Ectodermal cell (in vitro differentiated cells): ENCODE data around the gene SCARF2.
"Not testable (repeated sequence)": the region's sequence is repeated elsewhere in the genome, so short reads cannot be mapped to it uniquely, and the experiment has no call there.

Experiments used
- H3K27ac ChIP-seq: 2 replicates; pipeline ENCODE4 v1.7.0; 2013; ENCODE audit warnings: mild to moderate bottlenecking, low read depth, low read length; ENCODE audit not compliant: insufficient read depth, poor library complexity, severe bottlenecking
- H3K27me3 ChIP-seq: 2 replicates; pipeline ENCODE4 v1.7.0; 2013; ENCODE audit warnings: mild to moderate bottlenecking, low read length; ENCODE audit not compliant: insufficient read depth, control insufficient read depth, poor library complexity, severe bottlenecking
- H3K36me3 ChIP-seq: one replicate; pipeline ENCODE4 v1.7.0; 2013; ENCODE audit warnings: low read length; ENCODE audit not compliant: control insufficient read depth, insufficient read depth
- H3K4me1 ChIP-seq: one replicate; pipeline ENCODE4 v1.7.0; 2013; ENCODE audit warnings: low read length; ENCODE audit not compliant: control insufficient read depth, insufficient read depth
- H3K4me3 ChIP-seq: 2 replicates; pipeline ENCODE4 v1.7.0; 2013; ENCODE audit warnings: low read depth, low read length, control low read depth; ENCODE audit not compliant: insufficient read depth
- H3K9me3 ChIP-seq: 2 replicates; pipeline ENCODE4 v1.7.0; 2013; ENCODE audit warnings: mild to moderate bottlenecking, low read length, moderate library complexity; ENCODE audit not compliant: control insufficient read depth
- WGBS, 2 experiments: methylation state at CpG; one replicate each; pipeline ENCODE4 v1.1.7; 2013; ENCODE audit warnings: missing lambda C conversion rate in 2 of 2; 5-methylcytosine and 5-hydroxymethylcytosine counted together

Gene SCARF2

DNA sequence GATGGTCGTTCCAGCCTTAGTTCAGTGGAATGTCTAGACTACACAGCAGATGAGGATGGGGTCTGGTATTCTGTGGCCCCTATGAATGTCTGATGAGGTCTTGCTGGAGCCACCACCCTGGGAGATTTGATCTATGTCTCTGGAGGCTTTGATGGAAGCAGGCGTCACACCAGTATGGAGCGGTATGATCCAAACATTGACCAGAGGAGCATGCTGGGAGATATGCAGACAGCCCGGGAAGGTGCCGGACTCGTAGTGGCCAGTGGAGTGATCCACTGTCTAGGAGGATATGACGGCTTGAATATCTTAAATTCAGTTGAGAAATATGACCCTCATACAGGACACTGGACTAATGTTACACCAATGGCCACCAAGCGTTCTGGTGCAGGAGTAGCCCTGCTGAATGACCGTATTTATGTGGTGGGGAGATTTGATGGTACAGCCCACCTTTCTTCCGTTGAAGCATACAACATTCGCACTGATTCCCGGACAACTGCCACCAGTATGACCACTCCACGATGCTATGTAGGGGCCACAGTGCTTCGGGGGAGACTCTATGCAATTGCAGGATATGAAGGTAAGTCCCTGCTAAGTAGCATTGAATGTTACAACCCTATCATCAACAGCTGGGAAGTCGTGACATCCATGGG lies 13.6 kb upstream of the SCARF2 start:
- H3K27me3 ChIP-seq, H3K4me3 ChIP-seq, H3K9me3 ChIP-seq, H3K36me3 ChIP-seq, H3K27ac ChIP-seq, H3K4me1 ChIP-seq: not testable (repeated sequence)
- 93 to 95% methylated on average over 15 of the region's 15 CpGs for WGBS, 2 experiments

DNA sequence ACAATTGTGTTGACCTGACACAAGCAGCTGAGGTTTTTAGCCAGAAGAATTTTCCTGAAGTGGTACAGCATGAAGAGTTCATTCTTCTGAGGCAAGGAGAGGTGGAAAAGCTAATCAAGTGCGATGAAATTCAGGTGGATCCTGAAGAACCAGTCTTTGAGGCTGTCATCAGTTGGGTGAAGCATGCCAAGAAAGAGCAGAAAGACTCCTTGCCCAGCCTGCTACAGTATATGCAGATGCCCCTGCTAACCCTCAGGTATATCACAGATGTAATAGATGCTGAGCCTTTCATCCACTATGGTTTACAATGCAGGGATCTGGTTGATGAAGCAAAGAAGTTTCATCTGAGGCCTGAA lies 12.9 kb upstream of the SCARF2 start:
- H3K27ac ChIP-seq = no peak overlapping the region
- no peaks in the 10 kb centered on the region for H3K9me3 ChIP-seq
- WGBS, 2 experiments = 94 to 97% methylated on average over 1 of the region's 1 CpG
- no peak overlapping the region for H3K4me3 ChIP-seq
- no peaks in the 10 kb centered on the region for H3K27me3 ChIP-seq
- no peaks in the 10 kb centered on the region for H3K4me1 ChIP-seq
- no peaks in the 10 kb centered on the region for H3K36me3 ChIP-seq

DNA sequence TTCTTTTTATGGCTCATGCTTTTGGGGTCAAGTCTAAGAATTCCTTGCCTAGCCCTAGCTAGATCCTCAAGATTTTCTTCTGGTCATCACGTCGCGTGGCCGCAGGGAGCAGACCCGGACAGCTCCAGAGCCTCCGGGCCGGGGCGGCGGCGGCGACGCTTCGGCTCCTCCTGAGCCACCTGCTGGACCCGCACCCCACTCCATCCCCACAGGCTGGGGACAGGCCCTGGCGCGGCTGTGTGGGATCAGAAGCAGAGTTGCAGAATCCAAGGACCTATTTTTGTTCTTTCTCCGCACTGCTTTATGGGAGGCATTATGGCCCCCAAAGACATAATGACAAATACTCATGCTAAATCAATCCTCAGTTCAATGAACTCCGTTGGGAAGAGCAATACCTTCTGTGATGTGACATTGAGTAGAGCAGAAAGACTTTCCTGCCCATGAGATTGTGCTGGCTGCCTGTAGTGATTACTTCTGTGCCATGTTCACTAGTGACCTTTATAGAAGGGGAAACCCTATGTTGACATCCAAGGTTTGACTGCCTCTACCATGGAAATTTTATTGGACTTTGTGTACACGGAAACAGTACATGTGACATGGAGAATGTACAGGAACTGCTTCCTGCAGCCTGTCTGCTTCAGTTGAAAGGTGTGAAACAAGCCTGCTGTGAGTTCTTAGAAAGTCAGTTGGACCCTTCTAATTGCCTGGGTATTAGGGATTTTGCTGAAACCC lies 12.4 kb upstream of the SCARF2 start:
- Histone ChIP-seq H3K4me3 (no peak overlapping the region), H3K9me3 (no peaks in the 10 kb centered on the region), H3K27me3 (no peaks in the 10 kb centered on the region), H3K36me3 (no peaks in the 10 kb centered on the region), H3K4me1 (no peaks in the 10 kb centered on the region), H3K27ac (no peak overlapping the region)
- 93 to 94% methylated on average over 19 of the region's 19 CpGs for WGBS, 2 experiments

DNA sequence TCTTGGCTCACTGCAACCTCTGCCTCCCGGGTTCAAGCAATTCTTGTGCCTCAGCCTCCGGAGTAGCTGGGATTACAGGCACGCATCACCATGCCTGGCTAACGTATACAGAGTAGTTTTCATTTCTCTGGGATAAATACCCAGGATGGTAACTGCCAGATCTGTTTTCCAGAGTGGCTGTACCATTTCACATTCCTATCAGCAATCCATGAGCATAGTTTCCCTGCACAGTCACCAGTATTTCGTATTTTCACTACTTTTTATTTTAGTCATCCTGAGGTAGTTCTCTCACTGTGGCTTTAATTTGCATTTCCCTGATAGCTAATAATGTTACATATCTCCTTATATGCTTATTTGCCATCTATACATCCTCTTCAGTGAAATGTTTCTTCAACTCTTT lies 11.0 kb upstream of the SCARF2 start:
- Histone ChIP-seq H3K4me1 (no peaks in the 10 kb centered on the region), H3K36me3 (no peaks in the 10 kb centered on the region), H3K27ac (no peak overlapping the region), H3K9me3 (no peaks in the 10 kb centered on the region), H3K27me3 (no peaks in the 10 kb centered on the region), H3K4me3 (no peak overlapping the region)
- WGBS, 2 experiments = 91 to 96% methylated on average over 5 of the region's 5 CpGs

DNA sequence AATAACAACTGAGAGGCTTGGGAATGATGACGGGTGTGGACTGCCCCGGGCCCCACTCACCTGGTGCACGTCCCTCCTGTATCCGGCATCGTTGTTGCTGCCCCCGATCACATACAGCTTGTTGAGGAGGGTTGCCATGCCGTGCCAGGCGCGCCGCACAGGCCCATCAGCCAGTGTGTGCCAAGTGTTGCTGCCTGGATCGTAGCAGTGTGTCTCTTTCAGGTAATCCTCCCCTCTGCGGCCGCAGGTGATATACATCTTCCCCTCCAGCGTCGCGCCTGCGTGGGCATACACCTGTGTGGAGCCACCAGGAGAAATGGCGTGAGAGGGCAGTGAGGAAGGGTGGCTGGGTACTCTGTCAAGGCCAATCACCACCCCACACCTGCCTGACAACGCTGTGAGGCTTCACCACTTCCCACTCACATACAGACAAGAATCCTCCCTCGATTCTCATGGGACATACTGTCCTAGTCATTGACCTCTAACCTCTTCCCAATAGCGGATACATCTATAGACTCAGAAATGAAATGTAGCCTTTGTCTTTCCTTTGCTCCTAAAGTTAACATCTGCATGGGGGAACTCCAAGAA lies 8.9 kb upstream of the SCARF2 start:
- H3K9me3 ChIP-seq = no peaks in the 10 kb centered on the region
- no peaks in the 10 kb centered on the region for H3K27me3 ChIP-seq
- H3K36me3 ChIP-seq = peaks cover 3% of the 10 kb centered on the region
- 96% methylated on average over 21 of the region's 21 CpGs for WGBS, 2 experiments
- no peak overlapping the region for H3K27ac ChIP-seq
- H3K4me3 ChIP-seq = no peak overlapping the region
- no peaks in the 10 kb centered on the region for H3K4me1 ChIP-seq

DNA sequence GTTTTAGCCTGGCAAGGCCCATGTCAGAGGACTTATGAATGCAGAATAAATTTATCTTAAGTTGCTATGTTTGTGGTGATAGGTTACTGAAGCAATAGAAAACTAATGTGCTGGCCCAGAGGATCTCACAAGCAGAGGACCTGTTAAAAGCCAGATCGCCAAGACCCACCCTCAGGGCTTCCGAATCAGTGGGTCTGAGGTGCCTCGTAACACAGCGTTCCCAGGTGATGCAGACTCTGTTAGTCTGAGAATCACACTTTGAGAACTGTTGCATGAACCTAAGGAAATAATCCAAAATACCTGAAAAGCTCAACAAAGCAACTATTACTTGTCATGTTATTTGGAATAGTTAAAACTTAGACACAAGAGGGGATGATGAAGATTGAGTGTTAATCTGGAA lies 6.7 kb upstream of the SCARF2 start:
- no peak overlapping the region for H3K4me3 ChIP-seq
- no peak overlapping the region for H3K27ac ChIP-seq
- peaks cover 7% of the 10 kb centered on the region for H3K27me3 ChIP-seq
- H3K4me1 ChIP-seq = no peaks in the 10 kb centered on the region
- no peaks in the 10 kb centered on the region for H3K9me3 ChIP-seq
- H3K36me3 ChIP-seq = peaks cover 3% of the 10 kb centered on the region
- WGBS, 2 experiments = 95 to 98% methylated on average over 4 of the region's 4 CpGs

DNA sequence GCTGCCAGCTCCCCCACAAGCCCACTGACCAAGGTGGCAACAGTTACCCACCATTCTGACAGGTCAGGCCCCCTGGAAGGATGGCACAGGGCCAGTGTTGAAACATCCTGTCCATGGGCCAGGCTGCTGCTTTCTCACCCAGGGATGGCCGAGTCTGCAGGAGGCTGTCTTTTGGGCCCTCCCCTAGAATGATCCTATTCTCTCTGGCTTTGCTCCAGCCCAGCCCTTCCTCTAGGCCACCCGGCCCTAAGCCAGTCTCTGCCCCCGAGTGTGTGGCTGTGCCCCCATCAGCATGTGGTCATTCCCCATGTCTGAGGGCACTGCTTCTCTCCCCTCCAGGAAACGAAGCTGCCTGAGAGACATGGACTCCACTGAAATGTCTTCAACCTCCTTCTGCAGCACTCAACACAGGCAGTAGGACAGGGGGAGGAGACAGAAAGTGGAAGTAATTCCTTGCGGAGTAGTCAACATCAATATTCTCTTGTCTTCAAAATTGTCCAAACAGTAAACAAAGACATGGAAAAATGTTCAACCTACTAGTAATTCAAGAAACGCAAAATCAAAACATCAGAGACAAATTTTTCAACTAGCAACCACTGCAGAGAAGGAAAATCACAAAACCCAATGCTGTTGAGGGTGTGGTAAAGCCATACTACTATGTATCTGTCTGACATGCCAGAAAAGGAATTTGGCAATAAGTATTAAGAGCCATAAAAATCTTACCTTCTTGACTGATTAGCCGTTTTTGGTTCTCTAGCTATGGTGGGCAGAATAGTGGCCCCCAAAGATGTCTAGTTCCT lies 5.1 kb upstream of the SCARF2 start:
- 90 to 91% methylated on average over 7 of the region's 7 CpGs for WGBS, 2 experiments
- Histone ChIP-seq H3K4me1 (no peaks in the 10 kb centered on the region), H3K27me3 (peaks cover 24% of the 10 kb centered on the region), H3K9me3 (no peaks in the 10 kb centered on the region), H3K4me3 (no peak overlapping the region), H3K36me3 (peaks cover 3% of the 10 kb centered on the region), H3K27ac (no peak overlapping the region)

DNA sequence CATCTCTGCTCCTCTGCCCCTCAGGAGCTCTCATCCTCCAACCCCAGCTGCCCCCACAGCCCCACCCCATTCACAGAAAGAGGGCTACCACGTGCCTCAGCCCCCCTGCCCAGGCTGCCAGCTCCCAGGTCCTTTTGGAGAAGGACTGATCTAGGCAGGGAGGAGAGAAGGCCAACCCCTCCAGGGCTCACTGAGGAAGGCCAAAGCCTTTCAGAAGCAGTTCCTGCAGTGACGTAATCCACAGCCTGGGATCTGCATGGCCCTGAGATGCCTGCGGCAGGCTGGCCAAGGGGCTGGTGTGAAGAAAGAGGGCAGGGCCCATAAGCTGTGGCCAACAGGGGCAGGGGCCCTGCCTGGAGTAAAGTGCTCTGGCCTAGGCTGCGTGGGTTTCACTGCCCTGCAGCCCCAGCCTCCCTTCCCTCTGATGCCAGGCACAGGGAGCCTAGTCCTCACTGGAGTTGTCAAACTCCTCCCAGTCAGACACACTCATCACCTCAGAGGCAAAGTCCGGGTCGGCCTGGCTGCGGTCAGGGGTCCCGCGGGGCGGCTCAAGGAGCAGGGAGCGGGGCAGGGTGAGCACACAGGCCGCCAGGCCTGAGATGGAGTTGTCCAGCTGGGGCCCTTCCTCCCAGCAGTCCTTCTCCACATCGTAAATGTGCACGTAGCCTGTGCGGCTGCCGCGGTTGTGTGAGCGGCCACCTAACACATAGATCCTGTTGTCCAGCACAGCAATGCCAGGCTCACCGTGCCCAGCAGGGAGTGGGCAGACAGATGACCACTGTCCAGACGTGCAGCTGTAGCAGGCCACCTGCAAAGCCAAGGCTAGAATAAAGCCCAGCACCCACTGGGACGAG lies 4.2 kb upstream of the SCARF2 start:
- no peak overlapping the region for H3K4me3 ChIP-seq
- H3K27me3 ChIP-seq = peaks cover 32% of the 10 kb centered on the region
- peaks cover 3% of the 10 kb centered on the region for H3K36me3 ChIP-seq
- H3K27ac ChIP-seq = no peak overlapping the region
- H3K4me1 ChIP-seq = peaks cover 5% of the 10 kb centered on the region
- no peaks in the 10 kb centered on the region for H3K9me3 ChIP-seq
- 89 to 90% methylated on average over 21 of the region's 21 CpGs for WGBS, 2 experiments

DNA sequence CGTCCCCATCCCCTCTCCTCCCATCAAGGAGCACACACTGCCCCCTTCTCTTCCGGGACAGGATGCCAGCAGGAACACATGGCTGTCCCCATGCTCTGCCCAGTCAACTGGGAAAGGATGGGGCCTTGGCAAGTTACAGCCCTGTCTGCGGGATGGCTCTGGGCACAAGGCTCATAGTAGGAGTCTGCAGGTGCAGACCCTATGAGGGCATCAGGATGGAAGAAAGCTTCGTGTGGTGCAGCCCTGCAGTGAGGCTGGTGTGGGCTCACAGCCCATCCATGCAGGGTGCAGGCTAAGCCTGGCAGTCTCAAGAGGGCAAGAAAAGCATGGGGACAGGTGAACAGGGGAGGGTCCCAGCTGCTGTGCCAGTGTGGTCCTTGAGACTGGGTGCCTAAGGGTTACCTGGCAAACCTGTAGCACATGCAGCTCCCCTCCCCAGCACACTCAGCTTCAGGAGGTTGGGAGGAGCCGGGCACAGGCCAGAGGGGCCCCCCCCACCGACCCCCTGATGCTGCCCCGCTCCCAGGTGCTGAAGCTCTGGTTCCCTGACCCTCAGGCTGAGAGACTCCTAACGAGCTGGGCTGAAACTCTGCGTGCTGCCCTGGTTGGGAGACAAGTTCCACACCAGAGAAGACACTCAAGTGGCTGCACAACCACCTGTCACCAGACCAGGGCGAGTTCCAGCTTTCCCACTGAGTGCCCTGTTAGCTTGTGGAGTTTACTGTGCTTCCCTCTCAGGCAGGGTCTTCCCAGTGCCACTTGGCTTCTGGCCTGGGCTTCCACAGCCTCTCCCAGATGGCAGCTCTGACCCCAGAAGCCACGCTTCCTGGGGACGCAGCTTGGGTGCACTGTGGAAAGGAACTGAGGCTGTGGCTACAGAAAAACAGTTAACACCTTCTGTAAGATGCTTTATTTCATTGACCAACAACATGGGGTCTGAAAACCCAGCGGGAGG lies 3.3 kb upstream of the SCARF2 start:
- no peaks in the 10 kb centered on the region for H3K9me3 ChIP-seq
- H3K36me3 ChIP-seq = peaks cover 3% of the 10 kb centered on the region
- no peak overlapping the region for H3K27ac ChIP-seq
- peaks cover 9% of the 10 kb centered on the region for H3K4me1 ChIP-seq
- H3K4me3 ChIP-seq = no peak overlapping the region
- 70 to 76% methylated on average over 13 of the region's 13 CpGs for WGBS, 2 experiments
- peaks cover 41% of the 10 kb centered on the region for H3K27me3 ChIP-seq
